Measurements from ENCODE around the gene PXDC1. TPM values are rescaled to one million over a fixed set of nuclear protein-coding genes. Genes with fewer than 3 reads are reported as not detected.

Gene PXDC1
- total and polyA plus RNA-seq, 8 donors = 1.2 to 90.1 (median 35.3) TPM

GRCh38 chr6:3746119-3746691 lies 5.3 kb downstream of the PXDC1 start:
- H3K27ac ChIP-seq = peak overlapping the region in 3 of 5 donors; percentile 9 to 81 (median 23)
- H3K9me3 ChIP-seq = no peaks in the 10 kb centered on the region
- TF ChIP-seq POLR2AphosphoS5 (IDR thresholded peaks at IDR 0.05) (no peak), CTCF (IDR thresholded peaks at IDR 0.05) (no peak), EP300 (IDR thresholded peaks at IDR 0.05) (no peak), POLR2A (IDR thresholded peaks at IDR 0.05) (no peak)
- intact Hi-C loops (cut with DNase I; ENCODE audit: low total_unique reads) = loop anchor here (10.0 kb wide), 1 partner anchor 79 kb away; no protein-coding TSS in a partner anchor
- peaks cover 0 to 8% (median 0%) of the 10 kb centered on the region in 3 donors for H3K27me3 ChIP-seq
- 57 to 83% (median 76%) methylated on average over 8 to 11 of the region's 11 CpGs for WGBS, 5 donors
- H3K4me1 ChIP-seq = peaks cover 72 to 95% (median 87%) of the 10 kb centered on the region in 4 donors
- no peak overlapping the region for H3K4me3 ChIP-seq
- DNase-seq = peak in 1 of 2 donors; percentile 25
- H3K36me3 ChIP-seq = peaks cover 0 to 14% (median 6%) of the 10 kb centered on the region in 4 donors

DNA sequence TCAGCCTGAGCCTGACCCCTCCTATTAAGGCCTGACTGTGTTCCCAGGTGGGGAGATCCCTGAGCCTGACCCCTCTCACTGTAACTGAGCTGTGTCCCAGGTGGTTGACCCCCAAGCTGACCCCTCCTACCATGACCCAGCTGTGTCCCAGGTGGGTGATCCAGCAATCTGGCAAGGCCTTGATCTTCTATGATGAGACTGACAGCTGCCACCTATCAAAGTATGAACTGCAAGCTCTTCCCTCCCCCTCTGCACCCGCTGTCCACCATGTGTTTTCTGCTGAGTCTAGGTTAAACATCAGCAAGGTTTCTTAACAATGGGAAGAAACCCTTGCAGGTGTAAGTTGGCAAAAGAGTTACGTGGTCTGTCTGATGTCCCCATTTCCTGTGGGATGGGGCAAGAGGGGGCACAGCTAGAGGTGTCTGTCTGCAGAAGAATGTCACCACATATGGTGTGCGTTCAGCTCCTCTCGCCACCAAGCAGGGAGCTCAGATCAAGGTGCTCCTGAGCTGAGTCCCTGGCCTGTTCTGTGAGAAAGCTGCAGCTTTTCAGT lies 5.9 kb downstream of the PXDC1 start:
- 77 to 97% (median 87%) methylated on average over 4 of the region's 4 CpGs for WGBS, 5 donors
- peaks cover 0 to 2% (median 0%) of the 10 kb centered on the region in 3 donors for H3K27me3 ChIP-seq
- DNase-seq = no peak
- no peak overlapping the region for H3K4me3 ChIP-seq
- peaks cover 77 to 99% (median 90%) of the 10 kb centered on the region in 4 donors for H3K4me1 ChIP-seq
- intact Hi-C loops (cut with DNase I; ENCODE audit: low total_unique reads) = loop anchor here (10.0 kb wide), 1 partner anchor 79 kb away; no protein-coding TSS in a partner anchor
- H3K9me3 ChIP-seq = no peaks in the 10 kb centered on the region
- peak overlapping the region in 2 of 5 donors; percentile 9 to 81 for H3K27ac ChIP-seq
- TF ChIP-seq POLR2A (IDR thresholded peaks at IDR 0.05) (no peak), POLR2AphosphoS5 (IDR thresholded peaks at IDR 0.05) (no peak), EP300 (IDR thresholded peaks at IDR 0.05) (no peak), CTCF (IDR thresholded peaks at IDR 0.05) (no peak)
- peaks cover 0 to 14% (median 7%) of the 10 kb centered on the region in 4 donors for H3K36me3 ChIP-seq

DNA sequence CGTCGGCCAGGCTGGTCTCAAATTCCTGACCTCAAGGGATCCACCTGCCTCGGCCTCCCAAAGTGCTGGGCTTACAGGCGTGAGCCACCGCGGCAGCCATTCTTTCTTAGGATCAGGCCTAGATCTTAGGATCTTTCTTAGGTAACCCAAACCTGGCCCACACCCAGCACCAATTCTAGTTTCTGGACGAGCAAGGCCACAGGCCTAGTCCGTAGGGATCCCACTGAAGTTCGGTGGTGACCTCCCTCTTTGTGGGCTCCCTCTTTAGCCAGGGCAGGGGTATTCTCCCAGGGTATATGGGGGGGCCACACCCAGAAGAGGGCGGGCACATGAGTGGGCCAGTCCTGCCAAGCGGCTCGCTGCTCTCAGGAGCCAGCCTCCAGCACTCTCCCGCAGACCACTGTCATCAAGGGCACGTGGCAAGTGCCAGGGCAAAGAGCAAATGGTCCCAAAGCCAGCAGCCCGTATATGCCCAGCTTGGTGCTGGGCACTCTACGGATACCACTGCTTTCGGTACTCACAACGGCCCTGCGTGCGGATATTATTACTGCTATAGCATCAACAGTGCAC lies 6.5 kb downstream of the PXDC1 start:
- Histone ChIP-seq H3K9me3 (no peaks in the 10 kb centered on the region), H3K27ac (peak overlapping the region in 3 of 5 donors; percentile 72 to 81 (median 79)), H3K27me3 (no peaks in the 10 kb centered on the region), H3K36me3 (peaks cover 0 to 14% (median 9%) of the 10 kb centered on the region in 4 donors), H3K4me3 (no peak overlapping the region), H3K4me1 (peaks cover 83 to 100% (median 92%) of the 10 kb centered on the region in 4 donors)
- DNase-seq = peak in 1 of 2 donors; percentile 25
- TF ChIP-seq POLR2A (IDR thresholded peaks at IDR 0.05) = no peak
- TF ChIP-seq POLR2AphosphoS5 (IDR thresholded peaks at IDR 0.05) = no peak
- TF ChIP-seq CTCF (IDR thresholded peaks at IDR 0.05) = no peak
- no peak for TF ChIP-seq EP300 (IDR thresholded peaks at IDR 0.05)
- intact Hi-C loops (cut with DNase I; ENCODE audit: low total_unique reads) = loop anchor here (5.0 to 10.0 kb wide), 2 partner anchors 80 to 142 kb away; no protein-coding TSS in a partner anchor
- 90 to 95% (median 93%) methylated on average over 15 to 20 of the region's 20 CpGs for WGBS, 5 donors

- H3K27me3 ChIP-seq = no peaks in the 10 kb centered on the region
- 77 to 90% (median 87%) methylated on average over 19 of the region's 19 CpGs for WGBS, 5 donors
- peak overlapping the region in 4 of 5 donors; percentile 72 to 86 (median 80) for H3K27ac ChIP-seq
- no peak for TF ChIP-seq POLR2AphosphoS5 (IDR thresholded peaks at IDR 0.05)
- no peak for TF ChIP-seq POLR2A (IDR thresholded peaks at IDR 0.05)
- no peak for TF ChIP-seq EP300 (IDR thresholded peaks at IDR 0.05)
- TF ChIP-seq CTCF (IDR thresholded peaks at IDR 0.05) = no peak
- peaks cover 83 to 100% (median 91%) of the 10 kb centered on the region in 4 donors for H3K4me1 ChIP-seq
- H3K9me3 ChIP-seq = no peaks in the 10 kb centered on the region
- DNase-seq = no peak
- peaks cover 0 to 14% (median 9%) of the 10 kb centered on the region in 4 donors for H3K36me3 ChIP-seq
- H3K4me3 ChIP-seq = no peak overlapping the region
- intact Hi-C loops (cut with DNase I; ENCODE audit: low total_unique reads) = loop anchor here (5.0 to 10.0 kb wide), 2 partner anchors 80 to 143 kb away; no protein-coding TSS in a partner anchor
Observed at GRCh38 chr6:3744211-3744900, 7.2 kb downstream of the PXDC1 start.

All from stomach (tissue), 9 donors.